Upper lobe of right lung (tissue), 1 donor: ENCODE measurements around the gene PPP1R1C. TPM values are rescaled to one million over a fixed set of nuclear protein-coding genes. Genes with fewer than 3 reads are reported as not detected.

Experiments
- ATAC-seq: fragments of 200-7000 bp; cut with Tn5 transposase; one replicate; pipeline ENCODE4 v1.9.1; 2020; ENCODE audit warnings: mild to moderate bottlenecking, moderate library complexity
- DNase-seq: peaks from one replicate; pipeline ENCODE4 v3.0.0-alpha.2; 2020
- H3K27ac ChIP-seq: fragments of 200-600 bp; one replicate; pipeline ENCODE4 v1.8.0; 2022
- H3K27me3 ChIP-seq: fragments of 200-600 bp; one replicate; pipeline ENCODE4 v1.8.0; 2022; ENCODE audit warnings: mild to moderate bottlenecking
- H3K36me3 ChIP-seq: fragments of 200-600 bp; one replicate; pipeline ENCODE4 v1.8.0; 2022
- H3K4me1 ChIP-seq: fragments of 200-600 bp; one replicate; pipeline ENCODE4 v1.8.0; 2022
- H3K4me3 ChIP-seq: fragments of 200-600 bp; one replicate; pipeline ENCODE4 v1.8.0; 2022; ENCODE audit warnings: mild to moderate bottlenecking
- H3K9me3 ChIP-seq: fragments of 200-600 bp; one replicate; pipeline ENCODE4 v1.8.0; 2022
- intact Hi-C: fragments of 100-400 bp; cut with DNase I; formaldehyde crosslinking; loops from one replicate; pipeline ENCODE4 v1.11.0; 2022
- total RNA-seq: library from RNA; stranded (reverse); fragmentation: NEBNext Ultra II Directional; extraction: Animal tissue kit (Norgen Biotek cat#: 25700); gene quantifications from one replicate; pipeline ENCODE4 v1.2.1, GENCODE V29; 2021
- TF ChIP-seq, protein P1 (sequence below): fragments of 200-600 bp; IDR thresholded peaks from one replicate; pipeline ENCODE4 v1.8.0; 2022; ENCODE audit warnings: antibody characterized with exemption
- donor health status: DM: no; HTN: yes; CAD: no; lungs with severe emphysema.

The PPP1R1C gene
- total RNA-seq, 1 donor from 2014 or later = 5.8 TPM

DNA sequence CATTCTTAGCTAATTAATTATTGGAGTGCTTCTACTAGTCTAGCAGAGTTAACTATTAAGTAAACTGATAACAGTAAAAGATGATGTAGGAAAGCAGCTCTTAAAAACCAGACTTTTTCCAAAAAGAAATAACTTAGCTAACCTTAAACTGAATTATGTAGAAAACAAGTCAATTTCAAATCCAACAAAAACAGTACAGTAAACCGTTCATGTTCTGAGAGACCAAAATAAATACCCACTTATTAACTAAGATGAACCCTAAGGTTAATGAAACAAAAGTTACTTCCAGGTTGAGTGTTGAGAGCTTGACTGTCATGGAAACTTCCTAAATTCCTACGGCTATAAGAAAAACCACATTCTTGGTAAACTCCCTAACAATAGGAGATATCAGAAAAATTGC, 181.2 kb downstream of the PPP1R1C start:
- Histone ChIP-seq H3K4me3 (no peak overlapping the region), H3K9me3 (no peaks in the 10 kb centered on the region), H3K4me1 (no peaks in the 10 kb centered on the region), H3K27ac (no peak overlapping the region), H3K36me3 (no peaks in the 10 kb centered on the region), H3K27me3 (no peaks in the 10 kb centered on the region)
- ATAC-seq (no peak), DNase-seq (no peak)
- intact Hi-C loops = no loop called here
- TF ChIP-seq, protein P1, sequence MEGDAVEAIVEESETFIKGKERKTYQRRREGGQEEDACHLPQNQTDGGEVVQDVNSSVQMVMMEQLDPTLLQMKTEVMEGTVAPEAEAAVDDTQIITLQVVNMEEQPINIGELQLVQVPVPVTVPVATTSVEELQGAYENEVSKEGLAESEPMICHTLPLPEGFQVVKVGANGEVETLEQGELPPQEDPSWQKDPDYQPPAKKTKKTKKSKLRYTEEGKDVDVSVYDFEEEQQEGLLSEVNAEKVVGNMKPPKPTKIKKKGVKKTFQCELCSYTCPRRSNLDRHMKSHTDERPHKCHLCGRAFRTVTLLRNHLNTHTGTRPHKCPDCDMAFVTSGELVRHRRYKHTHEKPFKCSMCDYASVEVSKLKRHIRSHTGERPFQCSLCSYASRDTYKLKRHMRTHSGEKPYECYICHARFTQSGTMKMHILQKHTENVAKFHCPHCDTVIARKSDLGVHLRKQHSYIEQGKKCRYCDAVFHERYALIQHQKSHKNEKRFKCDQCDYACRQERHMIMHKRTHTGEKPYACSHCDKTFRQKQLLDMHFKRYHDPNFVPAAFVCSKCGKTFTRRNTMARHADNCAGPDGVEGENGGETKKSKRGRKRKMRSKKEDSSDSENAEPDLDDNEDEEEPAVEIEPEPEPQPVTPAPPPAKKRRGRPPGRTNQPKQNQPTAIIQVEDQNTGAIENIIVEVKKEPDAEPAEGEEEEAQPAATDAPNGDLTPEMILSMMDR = no peak

Other genes starting within 250 kb of the PPP1R1C start
- gene ITPRID2, start 94.1 kb upstream of the PPP1R1C start, total RNA-seq = 242 TPM